Islet precursor cell (in vitro differentiated cells): ENCODE results near the gene GPNMB.
A peak's percentile ranks its signal among the peaks of the same experiment; 100 is the strongest.

Source experiments
- DNase-seq: peaks from one replicate; pipeline ENCODE4 v3.0.0-alpha.2; 2018

GPNMB gene

GRCh38 chr7:23275912-23276311 is 29.3 kb downstream of the GPNMB start:
- DNase-seq = no peak

GRCh38 chr7:23276376-23276775 is 29.8 kb downstream of the GPNMB start:
- DNase-seq = no peak

GRCh38 chr7:23276947-23277346 is 30.4 kb downstream of the GPNMB start:
- no peak for DNase-seq

- no peak for DNase-seq
These were observed 30.9 kb downstream of the GPNMB start for GRCh38 chr7:23277359-23277989.

- no peak for DNase-seq
These were observed 33.4 kb downstream of the GPNMB start for GRCh38 chr7:23279819-23280525.

- no peak for DNase-seq
These were observed 36.5 kb downstream of the GPNMB start for GRCh38 chr7:23283086-23283485.

- DNase-seq = no peak
These were observed 38.3 kb downstream of the GPNMB start for GRCh38 chr7:23284871-23285270.

- no peak for DNase-seq
These were observed 39.4 kb downstream of the GPNMB start for GRCh38 chr7:23285657-23286646.

- DNase-seq = no peak
These were observed 41.0 kb downstream of the GPNMB start for GRCh38 chr7:23287612-23288011.

GRCh38 chr7:23290993-23291392 is 44.4 kb downstream of the GPNMB start:
- DNase-seq = no peak

- DNase-seq = no peak
These were observed 45.5 kb downstream of the GPNMB start for GRCh38 chr7:23291957-23292560.

GRCh38 chr7:23292623-23293022 is 46.0 kb downstream of the GPNMB start:
- no peak for DNase-seq

- DNase-seq = no peak
These were observed 47.0 kb downstream of the GPNMB start for GRCh38 chr7:23293500-23294073.

- peak; percentile 64 for DNase-seq
These were observed 48.2 kb downstream of the GPNMB start for GRCh38 chr7:23294549-23295400.

- DNase-seq = no peak
These were observed 48.8 kb downstream of the GPNMB start for GRCh38 chr7:23295401-23295697.

- peak; percentile 58 for DNase-seq
These were observed 51.7 kb downstream of the GPNMB start for GRCh38 chr7:23298141-23298881.

- peak; percentile 97 for DNase-seq
These were observed 52.6 kb downstream of the GPNMB start, which contains the start of gene MALSU1 for GRCh38 chr7:23298885-23299769. Gene MALSU1 (plus strand): TSS chr7:23299339. CDS start chr7:23299353, 14 bp downstream.

- no peak for DNase-seq
These were observed 53.3 kb downstream of the GPNMB start for GRCh38 chr7:23299770-23300300.

- no peak for DNase-seq
These were observed 60.5 kb downstream of the GPNMB start for GRCh38 chr7:23306936-23307521.
